Measurements from ENCODE around the gene SEMA4F.
"Not testable (repeated sequence)": the region's sequence is repeated elsewhere in the genome, so short reads cannot be mapped to it uniquely, and the experiment has no call there.

SEMA4F gene

GRCh38 chr2:74653985-74654882, at the start of gene SEMA4F:
Gene SEMA4F, plus strand, starts transcription at chr2:74654247. Its CDS starts 130 bp downstream, at chr2:74654377.
- FAIRE-seq = peak; percentile 97

GRCh38 chr2:74606927-74607326, 47.1 kb upstream of the SEMA4F start:
- FAIRE-seq = no peak

- FAIRE-seq = no peak
Observed at GRCh38 chr2:74617122-74617521, 36.9 kb upstream of the SEMA4F start.

- no peak for FAIRE-seq
Observed at GRCh38 chr2:74618410-74619083, 35.5 kb upstream of the SEMA4F start.

- FAIRE-seq = no peak
Observed at GRCh38 chr2:74619651-74620297, 34.3 kb upstream of the SEMA4F start.

GRCh38 chr2:74620671-74621070, 33.4 kb upstream of the SEMA4F start:
- no peak for FAIRE-seq

GRCh38 chr2:74625658-74626425, 28.2 kb upstream of the SEMA4F start:
- FAIRE-seq = no peak

GRCh38 chr2:74628538-74629105, 25.4 kb upstream of the SEMA4F start:
- FAIRE-seq = peak; percentile 54

GRCh38 chr2:74630454-74630853, 23.6 kb upstream of the SEMA4F start:
- FAIRE-seq = not testable (repeated sequence)

- peak; percentile 93 for FAIRE-seq
Observed at GRCh38 chr2:74632209-74632938, 21.7 kb upstream of the SEMA4F start.

GRCh38 chr2:74632939-74633312, 21.1 kb upstream of the SEMA4F start:
- FAIRE-seq = no peak

GRCh38 chr2:74639550-74639949, 14.5 kb upstream of the SEMA4F start:
- FAIRE-seq = no peak

GRCh38 chr2:74645344-74645743, 8.7 kb upstream of the SEMA4F start:
- peak; percentile 96 for FAIRE-seq

GRCh38 chr2:74646201-74646600, 7.8 kb upstream of the SEMA4F start:
- FAIRE-seq = peak; percentile 96

GRCh38 chr2:74646834-74647482, 7.1 kb upstream of the SEMA4F start:
- no peak for FAIRE-seq

- FAIRE-seq = no peak
Observed at GRCh38 chr2:74648009-74648443, 6.0 kb upstream of the SEMA4F start, which contains the start of gene M1AP. Gene M1AP, minus strand, starts transcription at chr2:74648330. Its CDS starts 8,055 bp downstream, at chr2:74640275.

GRCh38 chr2:74653589-74653984, 460 bp upstream of the SEMA4F start:
- FAIRE-seq = no peak

GRCh38 chr2:74655579-74655978, 1.5 kb downstream of the SEMA4F start:
- FAIRE-seq = no peak

- FAIRE-seq = no peak
Observed at GRCh38 chr2:74658516-74658915, 4.5 kb downstream of the SEMA4F start.

- no peak for FAIRE-seq
Observed at GRCh38 chr2:74659462-74659861, 5.4 kb downstream of the SEMA4F start.

- no peak for FAIRE-seq
Observed at GRCh38 chr2:74668087-74668486, 14.0 kb downstream of the SEMA4F start.
